IPS-NIHi7 (cell line): Measurements from ENCODE around the gene CHP1.
"Not testable (repeated sequence)": the region's sequence is repeated elsewhere in the genome, so short reads cannot be mapped to it uniquely, and the experiment has no call there.

Experiments used
- DNase-seq: peaks from one replicate; pipeline ENCODE4 v3.0.0; 2012; ENCODE audit warnings: mixed read lengths; ENCODE audit errors: extremely low spot score

CHP1 gene

GRCh38 chr15:41256577-41257038, 25.5 kb downstream of the CHP1 start:
- DNase-seq, result no peak

GRCh38 chr15:41258750-41259471, 27.8 kb downstream of the CHP1 start:
- no peak for DNase-seq

- DNase-seq, result no peak
Measured at GRCh38 chr15:41259546-41260189, 28.6 kb downstream of the CHP1 start.

DNA sequence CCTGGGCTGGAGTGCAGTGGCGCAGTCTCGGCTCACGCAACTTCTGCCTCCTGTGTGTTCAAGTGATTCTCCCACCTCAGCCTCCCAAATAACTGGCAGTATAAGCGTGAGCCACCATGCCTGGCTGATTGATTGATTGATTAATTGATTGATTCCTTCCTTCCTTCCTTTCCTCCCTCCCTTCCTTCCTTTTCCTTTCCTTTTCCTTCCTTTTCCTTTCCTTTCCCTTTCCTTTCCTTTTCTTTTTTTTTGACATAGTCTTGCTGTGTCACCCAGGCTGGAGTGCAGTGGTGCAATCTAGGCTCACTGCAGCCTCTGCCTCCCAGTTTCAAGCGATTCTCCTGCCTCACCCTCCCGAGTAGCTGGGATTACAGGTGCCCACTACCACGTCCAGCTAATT, 29.9 kb downstream of the CHP1 start:
- not testable (repeated sequence) for DNase-seq

- no peak for DNase-seq
Measured at GRCh38 chr15:41262571-41262970, 31.5 kb downstream of the CHP1 start.

- peak; percentile 65 for DNase-seq
Measured at GRCh38 chr15:41263891-41264351, 32.9 kb downstream of the CHP1 start.

DNA sequence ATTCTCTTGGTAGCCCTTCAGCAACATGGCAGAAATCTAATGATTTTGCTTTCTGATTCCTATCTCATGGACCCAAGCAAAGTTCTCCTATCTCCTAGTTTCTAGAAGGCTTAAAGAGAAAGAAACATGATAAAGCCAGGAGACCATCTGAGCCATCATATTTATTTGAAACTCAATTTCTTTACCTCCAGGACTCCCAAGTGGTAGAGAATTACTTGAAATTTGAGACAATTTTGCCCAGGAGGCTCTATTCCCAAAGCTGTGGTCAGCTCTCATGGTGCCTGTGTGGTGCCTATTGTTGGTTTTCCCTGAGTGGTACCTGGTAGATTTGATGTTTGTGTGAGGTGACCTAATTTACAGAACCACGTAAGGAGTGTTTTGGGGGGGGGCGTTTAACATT, 38.8 kb downstream of the CHP1 start:
- DNase-seq, result no peak

DNA sequence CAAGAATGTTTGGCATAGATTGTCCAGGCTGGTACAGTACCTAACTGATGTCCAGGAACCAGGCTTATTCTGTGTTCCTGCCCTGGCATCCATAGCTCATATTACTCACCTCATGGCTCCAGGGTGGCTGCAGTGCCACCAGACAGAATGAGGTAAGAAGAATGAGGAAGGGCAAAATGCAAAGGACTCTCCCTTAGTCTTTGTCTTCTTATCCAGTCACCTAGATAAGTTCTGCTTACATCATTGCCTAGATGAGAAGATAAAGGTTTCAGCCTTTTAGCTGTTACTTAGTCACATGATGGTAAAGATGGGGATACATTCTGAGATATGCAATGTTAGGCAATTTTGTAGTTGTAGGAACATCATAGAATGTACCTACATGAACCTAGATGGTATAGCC, 45.8 kb downstream of the CHP1 start:
- no peak for DNase-seq

- DNase-seq, result no peak
Measured at GRCh38 chr15:41278319-41278718, 47.3 kb downstream of the CHP1 start.

DNA sequence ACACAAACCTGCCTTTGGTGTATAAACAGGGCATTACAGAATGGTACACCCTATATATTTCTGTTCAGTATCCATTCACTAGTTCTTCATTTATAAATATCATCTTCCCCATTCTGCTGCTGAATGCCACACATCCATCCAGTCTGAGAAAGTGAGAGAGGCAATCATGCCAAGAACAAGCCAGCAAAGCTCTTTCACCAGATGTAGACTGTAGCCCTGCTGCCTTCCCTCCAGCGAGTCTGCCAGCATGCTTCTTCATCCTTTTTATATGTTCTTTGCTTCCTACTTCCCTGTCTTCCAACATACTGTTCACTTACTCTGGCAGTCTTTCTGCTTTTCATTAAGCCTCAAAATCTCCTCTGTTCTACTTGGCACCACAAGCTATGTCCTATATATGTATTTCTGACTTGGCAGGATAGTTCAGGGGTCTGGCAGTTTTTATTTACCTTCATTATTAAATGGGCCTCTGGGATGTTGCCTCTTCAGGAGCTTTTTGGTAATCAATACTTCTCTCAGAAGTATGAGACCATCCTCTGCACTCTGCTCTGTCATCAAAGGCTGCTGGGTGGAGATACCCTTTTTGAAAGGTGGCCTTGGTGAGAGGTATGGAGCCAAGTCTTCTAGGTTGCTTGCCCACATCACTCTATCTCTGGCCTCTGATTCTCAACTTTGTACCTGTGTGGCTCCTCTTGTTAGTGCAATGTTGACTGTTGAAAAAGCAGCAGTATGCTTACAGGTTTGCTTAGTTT, 48.6 kb downstream of the CHP1 start:
- no peak for DNase-seq

DNA sequence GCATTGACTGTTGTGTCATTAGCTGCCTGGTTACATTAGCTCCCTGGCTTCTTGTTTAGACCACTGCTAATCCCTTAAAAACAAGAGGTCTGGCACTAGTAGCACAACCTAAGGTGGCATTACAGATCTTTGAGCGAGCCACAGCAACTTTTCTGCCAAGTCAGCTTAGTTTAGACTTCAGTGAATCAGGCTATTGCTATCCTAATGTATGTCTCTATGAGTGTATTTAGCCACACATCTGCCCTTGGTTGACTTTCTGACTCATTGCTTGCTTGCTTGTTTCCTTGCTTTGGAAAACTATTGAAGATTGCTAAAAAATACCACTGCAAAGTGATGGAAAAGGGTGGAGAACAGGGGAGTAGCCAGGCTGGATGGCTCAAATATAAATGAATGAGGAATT, 50.2 kb downstream of the CHP1 start:
- DNase-seq, result no peak

- not testable (repeated sequence) for DNase-seq
Measured at GRCh38 chr15:41282436-41282835, 51.4 kb downstream of the CHP1 start.

DNA sequence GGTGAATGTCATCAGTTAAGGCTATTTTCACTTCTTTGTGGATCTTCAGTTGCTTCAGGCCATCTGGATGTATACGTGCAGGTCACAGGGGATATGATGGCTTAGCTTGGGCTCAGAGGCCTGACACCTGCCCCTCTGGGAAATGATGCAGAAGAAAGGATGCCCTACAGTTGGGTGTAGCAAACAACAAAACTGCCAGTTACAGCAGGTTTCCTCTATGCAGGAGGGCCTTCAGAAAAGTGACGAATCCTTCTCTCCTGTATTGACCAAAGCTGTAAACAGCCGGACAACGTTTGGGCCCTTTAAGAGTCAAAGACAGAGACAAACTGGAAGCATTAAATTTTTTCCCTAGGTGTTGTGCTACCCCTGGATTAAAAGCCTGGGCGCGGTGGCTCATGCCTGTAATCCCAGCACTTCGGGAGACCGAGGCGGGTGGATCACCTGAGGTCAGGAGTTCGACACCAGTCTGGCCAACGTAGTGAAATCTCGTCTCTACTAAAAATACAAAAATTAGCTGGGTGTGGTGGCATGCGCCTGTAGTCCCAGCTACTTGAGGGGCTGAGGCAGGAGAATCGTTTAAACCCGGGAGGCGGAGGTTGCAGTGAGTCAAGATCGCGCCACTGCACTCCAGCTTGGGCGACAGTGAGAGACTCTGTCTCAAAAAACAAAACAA, 52.0 kb downstream of the CHP1 start:
- not testable (repeated sequence) for DNase-seq

DNA sequence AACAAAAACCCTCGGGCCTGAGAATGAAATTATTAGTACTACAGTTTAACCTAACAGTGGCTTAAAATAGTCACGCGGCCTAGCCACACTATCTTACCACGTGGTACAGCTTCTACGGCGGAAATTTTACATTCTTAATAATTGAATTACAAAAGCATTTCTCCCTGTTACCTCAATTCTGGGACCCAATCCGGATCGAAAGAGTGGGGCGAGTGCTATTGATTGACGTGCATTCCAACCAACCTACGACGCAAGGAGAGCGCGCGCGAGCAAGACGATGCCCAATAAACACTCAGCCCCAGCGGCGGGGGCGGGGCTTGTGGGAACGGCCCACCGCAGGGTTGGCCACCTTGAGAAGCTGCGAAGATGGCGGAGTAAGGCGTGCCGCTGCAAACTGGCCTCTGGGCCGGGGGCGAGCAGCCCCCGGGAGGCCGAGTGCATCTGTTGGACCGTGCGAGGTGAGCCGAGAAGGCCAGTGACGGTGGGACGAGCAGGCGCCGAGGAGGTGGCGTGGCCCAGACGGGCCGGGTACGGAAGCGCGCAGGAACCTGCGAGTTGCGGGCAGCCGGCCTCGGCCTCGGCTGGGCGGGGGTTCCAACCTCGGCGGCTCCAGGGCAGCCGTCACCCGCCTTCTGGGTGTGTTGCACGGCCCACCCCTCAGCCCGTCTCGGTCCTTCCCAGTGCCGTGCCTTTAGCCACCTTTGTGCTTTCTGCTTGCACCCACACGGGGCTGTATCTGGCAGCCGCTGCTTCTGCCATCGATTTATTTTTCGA, 52.8 kb downstream of the CHP1 start:
- DNase-seq, result peak; percentile 99

DNA sequence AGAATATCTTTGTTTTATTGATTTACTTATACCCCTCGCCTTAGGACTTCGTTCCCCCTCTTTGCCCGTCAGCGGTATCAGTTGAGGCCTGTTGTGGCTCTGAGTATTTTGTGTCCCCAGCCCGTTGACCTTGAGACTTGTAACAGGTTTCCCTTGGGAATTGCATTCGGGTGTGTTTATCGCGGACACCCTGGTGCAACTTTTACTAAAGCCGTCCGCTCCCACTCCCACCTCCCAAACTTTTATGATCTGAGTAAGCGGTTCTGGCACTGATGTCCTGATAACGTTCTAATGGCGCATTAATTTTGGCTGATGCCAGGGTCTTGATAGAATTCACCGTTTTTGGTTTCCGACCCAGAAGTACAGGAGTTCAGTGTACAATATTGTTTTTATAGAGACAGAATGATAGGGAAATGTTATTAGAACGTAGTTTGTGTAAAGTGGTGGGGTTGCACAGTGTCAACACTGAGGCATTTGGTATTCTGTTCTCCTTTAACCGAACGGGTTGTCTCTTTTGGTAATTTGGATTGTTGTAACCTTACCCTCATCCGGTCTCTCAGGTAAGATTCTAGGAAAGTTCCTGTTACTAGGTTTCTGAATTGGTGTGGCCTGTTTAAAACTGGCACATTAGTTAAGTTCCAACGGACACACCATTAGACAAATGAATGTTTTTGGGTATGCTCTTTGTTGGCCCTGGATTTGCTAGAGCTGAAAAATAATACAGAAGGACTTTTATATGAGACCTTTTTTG, 53.5 kb downstream of the CHP1 start:
- DNase-seq, result no peak

GRCh38 chr15:41285285-41285684, 54.2 kb downstream of the CHP1 start:
- DNase-seq, result no peak

GRCh38 chr15:41286665-41287333, 55.7 kb downstream of the CHP1 start:
- no peak for DNase-seq

DNA sequence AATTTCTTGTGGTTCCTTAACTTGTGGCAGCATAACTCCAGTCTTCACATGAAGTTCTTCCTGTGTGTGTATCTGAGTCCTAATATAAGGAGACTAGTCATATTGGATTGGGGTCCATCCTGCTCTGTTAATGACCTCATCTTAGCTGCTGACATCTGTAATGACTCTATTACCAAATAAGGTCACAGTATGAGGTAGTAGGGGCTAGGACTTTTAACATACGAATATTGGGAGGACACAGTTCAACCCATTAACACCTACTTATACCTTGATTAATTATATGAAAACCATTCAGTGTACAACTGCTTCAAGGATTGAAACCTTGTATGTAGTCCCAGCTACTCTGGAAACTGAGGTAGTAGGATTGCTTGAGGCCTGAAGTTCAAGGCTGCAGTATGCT, 57.4 kb downstream of the CHP1 start:
- no peak for DNase-seq

DNA sequence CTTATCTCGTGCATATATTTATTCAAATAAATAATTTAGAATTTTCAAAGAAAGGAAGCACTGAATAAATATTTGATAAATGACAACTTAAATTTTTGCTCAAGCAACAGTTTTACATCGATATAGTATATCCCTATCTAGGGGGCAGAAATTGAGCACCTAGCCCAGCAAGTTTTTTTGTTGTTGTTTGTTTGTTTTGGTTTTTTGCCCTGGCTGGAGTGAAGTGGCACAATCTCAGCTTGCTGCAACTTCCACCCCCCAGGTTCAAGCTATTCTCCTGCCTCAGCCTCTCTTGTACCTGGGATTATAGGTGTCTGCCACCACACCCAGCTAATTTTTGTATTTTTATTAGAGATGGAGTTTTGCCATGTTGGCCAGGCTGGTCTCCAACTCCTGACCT, 58.9 kb downstream of the CHP1 start:
- no peak for DNase-seq

DNA sequence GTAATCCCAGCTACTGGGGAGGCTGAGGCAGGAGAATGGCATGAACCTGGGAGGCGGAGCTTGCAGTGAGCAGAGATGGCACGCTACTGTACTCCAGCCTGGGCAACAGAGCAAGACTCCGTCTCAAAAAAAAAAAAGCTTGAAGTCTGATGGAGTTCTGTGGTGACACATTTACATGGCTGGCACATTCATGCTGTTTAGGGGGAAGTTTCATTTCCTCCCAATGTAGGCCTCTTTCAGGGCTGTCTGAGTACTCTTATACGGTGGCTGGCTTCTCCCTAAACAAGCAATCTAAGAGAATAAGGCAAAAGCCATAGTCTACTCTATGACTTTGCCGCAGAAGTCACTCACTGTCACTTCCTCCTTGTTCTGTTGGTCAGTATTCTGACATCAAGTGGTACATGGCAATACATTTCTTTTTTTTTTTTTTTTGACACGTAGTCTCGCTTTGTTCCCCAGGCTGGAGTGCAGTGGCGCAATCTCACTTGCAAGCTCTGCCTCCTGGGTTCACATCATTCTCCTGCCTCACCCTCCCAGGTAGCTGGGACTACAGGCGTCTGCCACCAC, 60.1 kb downstream of the CHP1 start:
- DNase-seq, result no peak
